Activated CD8-positive, alpha-beta memory T cell treated with anti-CD3 and anti-CD28 coated beads, Interleukin-2, amount 50 U/mL, for 24 hours (primary cell): ENCODE results near the gene FAM229A.
"Not testable (repeated sequence)": the region's sequence is repeated elsewhere in the genome, so short reads cannot be mapped to it uniquely, and the experiment has no call there.

Experiments used
- DNase-seq: peaks from one replicate; pipeline ENCODE4 v3.0.0-alpha.2; 2020; ENCODE audit errors: extremely low read depth

The FAM229A gene

GRCh38 chr1:32377541-32378220 is 15.4 kb upstream of the FAM229A start:
- DNase-seq, result no peak

- no peak for DNase-seq
Observed at GRCh38 chr1:32376199-32376598, 13.9 kb upstream of the FAM229A start.

- no peak for DNase-seq
Observed at GRCh38 chr1:32373996-32374592, 11.8 kb upstream of the FAM229A start.

DNA sequence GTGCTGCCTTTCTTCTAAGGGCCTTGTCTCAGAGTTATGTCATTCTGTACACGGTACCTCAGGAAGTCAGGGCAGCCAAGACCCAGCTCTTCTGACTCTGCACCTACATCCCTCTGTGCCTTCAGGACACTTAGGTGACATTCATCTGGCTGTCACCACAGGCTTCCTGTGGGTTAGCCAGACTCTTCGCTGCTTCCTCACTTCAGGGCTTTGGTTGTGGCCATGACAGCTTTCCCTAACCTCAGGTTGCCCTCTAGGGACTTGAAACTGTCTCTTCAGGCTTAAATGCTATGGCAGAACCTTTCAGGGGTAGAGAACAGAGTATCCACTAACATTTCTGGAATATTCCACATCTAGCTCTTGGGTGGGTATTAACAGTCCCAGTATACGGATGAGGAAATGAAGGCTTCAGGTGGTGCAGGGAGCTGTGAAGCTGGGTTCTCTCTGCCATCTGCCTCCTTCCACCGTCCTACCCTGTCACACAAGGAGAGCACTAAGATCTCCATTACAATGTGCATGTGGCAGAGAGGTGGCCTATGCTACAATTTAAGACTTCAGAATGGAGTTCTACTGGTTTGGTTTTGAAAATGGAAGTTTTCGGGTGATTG is 10.0 kb upstream of the FAM229A start:
- DNase-seq, result no peak

DNA sequence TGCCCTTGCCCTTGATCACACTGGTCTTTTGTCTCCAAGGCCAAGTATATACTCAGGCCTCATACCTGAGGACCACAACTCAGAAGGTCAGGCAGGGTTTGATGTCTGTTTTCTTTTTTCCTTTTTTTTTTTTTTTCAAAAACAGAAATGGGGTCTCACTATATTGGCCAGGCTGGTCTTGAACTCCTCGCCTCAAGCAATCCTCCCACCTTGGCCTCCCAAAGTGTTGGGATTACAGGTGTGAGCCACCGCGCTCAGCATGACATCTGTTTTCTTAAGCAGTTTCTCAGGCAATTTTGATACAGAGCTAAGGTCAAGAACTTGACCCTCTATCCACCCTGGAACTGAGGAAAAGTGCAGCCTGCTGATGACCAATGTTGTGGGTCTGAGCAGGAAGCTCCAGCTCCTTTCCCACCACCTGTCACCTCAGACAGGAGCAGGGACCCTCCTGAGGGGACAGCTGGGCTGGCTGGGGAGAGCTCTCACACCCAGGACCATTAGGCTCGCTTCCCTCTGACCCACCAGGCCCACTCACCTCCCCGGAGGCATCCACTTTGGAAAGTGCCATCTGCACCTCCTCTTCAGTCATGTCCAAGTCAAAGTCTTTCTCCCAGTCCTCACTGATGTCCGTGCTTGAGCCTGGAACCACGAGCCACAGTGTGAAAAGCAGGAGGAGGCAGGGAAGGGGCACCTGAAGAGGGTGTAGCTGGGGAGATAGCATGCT is 5.8 kb upstream of the FAM229A start:
- no peak for DNase-seq

GRCh38 chr1:32365445-32365844 is 3.2 kb upstream of the FAM229A start:
- DNase-seq, result no peak

- DNase-seq, result no peak
Observed at GRCh38 chr1:32364836-32365235, 2.6 kb upstream of the FAM229A start.

DNA sequence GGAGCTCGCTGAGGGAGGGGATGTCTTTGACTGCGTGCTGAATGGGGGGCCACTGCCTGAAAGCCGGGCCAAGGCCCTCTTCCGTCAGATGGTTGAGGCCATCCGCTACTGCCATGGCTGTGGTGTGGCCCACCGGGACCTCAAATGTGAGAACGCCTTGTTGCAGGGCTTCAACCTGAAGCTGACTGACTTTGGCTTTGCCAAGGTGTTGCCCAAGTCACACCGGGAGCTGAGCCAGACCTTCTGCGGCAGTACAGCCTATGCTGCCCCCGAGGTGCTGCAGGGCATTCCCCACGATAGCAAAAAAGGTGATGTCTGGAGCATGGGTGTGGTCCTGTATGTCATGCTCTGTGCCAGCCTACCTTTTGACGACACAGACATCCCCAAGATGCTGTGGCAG is 1.4 kb upstream of the FAM229A start:
- DNase-seq, result no peak

GRCh38 chr1:32361674-32362473 is 411 bp downstream of the FAM229A start:
- no peak for DNase-seq

GRCh38 chr1:32361308-32361673 is 994 bp downstream of the FAM229A start:
- no peak for DNase-seq

DNA sequence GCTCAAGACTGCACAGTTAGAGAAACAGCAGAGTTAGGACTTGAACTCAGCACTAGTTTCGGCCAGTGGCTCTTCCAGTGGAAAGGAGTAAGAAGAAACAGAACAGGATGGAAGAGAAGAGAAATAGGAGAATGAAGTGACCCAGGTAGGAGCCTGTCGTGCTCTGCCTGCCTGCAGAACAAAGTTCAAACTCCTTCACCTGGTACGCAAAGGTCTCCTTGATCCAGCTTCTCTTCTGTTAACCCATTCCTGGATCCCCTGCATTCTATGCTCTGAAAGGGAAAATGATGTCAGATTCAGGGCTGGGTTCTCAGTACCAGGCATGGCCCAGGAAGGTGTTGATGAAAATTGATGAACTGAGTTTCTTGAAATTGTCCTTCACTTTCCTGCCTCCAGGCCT is 3.9 kb downstream of the FAM229A start:
- DNase-seq, result no peak

DNA sequence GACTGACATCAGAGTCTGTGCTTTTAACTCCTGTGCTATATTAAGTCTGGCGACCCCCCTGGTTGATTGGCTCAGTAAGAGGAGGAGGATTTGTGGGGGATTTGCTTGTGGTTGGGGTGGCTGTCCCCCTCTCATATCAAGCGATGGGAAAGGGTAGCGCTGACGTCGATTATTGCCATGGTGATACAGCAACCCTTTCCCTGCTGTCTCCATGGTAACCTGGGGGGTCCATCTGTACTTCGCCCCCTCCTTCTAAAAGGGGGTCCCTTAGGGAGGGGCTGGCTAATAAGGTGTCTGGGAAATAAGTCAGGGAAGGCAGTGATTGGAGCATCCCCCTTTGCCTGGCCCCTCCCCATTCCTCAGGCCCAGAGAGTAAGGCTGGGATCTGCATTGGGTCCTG is 4.7 kb downstream of the FAM229A start:
- no peak for DNase-seq

GRCh38 chr1:32356478-32356877 is 5.8 kb downstream of the FAM229A start:
- DNase-seq, result no peak

- DNase-seq, result not testable (repeated sequence)
Observed at GRCh38 chr1:32355778-32356177, 6.5 kb downstream of the FAM229A start.

- DNase-seq, result no peak
Observed at GRCh38 chr1:32353886-32354570, 8.3 kb downstream of the FAM229A start.

DNA sequence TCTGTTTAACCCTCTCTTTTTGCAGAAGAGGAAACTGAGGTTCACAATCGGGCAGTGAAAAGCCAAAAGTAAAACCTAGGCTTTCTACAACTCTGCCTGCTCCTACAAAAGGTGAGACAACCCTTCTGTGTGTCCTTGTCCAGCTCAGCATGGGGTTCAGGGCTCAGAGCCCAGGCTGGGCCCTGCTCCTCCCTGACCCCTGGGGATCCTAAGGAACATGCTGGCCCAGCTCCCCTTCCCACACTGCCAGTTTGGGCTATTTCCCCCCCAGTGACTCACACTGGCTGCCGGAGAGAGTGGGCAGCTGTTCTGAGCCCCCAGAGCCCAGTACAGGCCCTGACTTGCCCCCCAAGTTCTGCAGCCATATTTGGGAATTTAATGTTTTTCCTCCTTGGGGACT is 8.9 kb downstream of the FAM229A start:
- DNase-seq, result no peak

DNA sequence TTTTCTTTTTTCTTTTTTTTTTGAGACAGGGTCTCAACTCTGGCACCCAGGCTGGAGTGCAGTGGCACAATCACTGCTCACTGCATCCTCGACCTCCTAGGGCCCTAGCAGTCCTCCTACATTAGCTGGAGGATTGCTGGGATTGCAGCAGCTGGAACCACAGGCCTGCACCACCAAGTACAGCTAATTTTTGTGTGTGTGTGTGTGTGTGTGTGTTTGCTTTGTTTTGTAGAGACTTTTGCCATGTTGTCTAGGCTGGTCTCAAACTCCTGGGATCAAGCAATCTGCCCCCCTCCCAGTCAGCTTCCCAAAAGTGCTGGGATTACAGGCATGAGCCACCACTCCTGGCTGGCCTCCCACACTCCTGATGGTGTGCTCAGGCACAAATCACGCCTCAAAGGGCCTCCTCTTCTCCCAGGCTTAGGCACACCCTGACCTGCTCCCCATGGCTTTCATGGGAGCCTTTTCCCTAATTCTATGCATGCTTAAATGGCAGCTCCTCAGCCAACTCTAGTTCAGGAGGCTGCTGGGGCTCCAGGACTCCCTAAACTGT is 9.4 kb downstream of the FAM229A start:
- no peak for DNase-seq

- DNase-seq, result no peak
Observed at GRCh38 chr1:32352239-32352745, 10.0 kb downstream of the FAM229A start.

DNA sequence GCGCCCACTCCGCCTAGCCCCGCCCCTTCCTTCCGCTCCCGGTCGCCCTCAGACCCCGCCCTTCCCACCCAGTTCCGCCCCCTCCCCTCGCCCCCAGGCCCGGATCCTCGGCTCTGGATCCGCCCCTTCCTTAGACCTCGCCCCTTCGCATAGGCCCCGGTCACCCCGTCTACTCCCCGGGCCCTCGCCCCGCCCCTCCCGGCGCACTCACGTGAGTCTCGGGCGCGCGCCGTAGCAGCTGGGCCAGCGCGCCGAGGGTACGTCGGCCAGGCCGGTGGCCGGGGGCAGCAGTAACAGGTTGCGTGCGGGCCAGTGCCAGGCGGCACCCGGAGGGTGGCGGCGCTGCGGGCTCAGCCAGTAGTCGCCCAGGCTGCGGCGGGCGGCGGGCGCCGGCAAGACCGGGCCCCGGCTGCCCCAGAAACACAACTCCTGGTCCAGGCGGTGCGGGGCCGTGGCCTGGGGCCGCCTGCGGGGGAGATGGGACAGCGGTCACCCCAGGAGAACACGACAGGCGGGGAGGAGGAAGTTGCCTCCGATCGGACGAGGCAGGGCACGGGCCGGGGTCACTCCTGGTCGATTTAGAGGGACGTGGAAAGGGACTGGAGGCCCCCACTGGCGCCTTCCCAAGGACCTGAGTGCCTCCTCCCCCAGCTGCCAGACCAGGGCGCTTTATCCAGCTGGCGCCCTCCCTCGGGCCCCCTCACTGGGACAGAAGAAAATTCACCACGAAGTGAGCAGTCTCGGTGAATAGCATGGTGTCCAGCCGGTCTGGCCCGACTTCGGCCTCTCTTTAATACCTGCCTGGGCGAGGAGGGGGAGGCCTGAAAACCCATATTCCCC is 10.7 kb downstream of the FAM229A start:
- peak; percentile 78 for DNase-seq
